CD4-positive, alpha-beta T cell (primary cell): ENCODE measurements around the gene MACROD2. TPM values are rescaled to one million over a fixed set of nuclear protein-coding genes. Genes with fewer than 3 reads are reported as not detected.

Experiments
- ATAC-seq: fragments of 200-7000 bp; cut with Tn5 transposase; one replicate; pipeline ENCODE4 v1.10.0; 2022; ENCODE audit warnings: mild to moderate bottlenecking; ENCODE audit not compliant: poor library complexity
- CTCF ChIA-PET: fragments of 350-600 bp; sonication (Branson Sonifier 250); formaldehyde crosslinking; loops from one replicate; lab custom pipeline; 2021; ENCODE audit warnings: antibody characterized with exemption, inconsistent platforms; lab: Charles Lee
- POLR2A ChIA-PET: fragments of 350-600 bp; sonication (Branson Sonifier 250); formaldehyde crosslinking; loops from one replicate; lab custom pipeline; 2021; ENCODE audit warnings: antibody characterized with exemption, inconsistent platforms; lab: Charles Lee
- DNase-seq, 14 experiments: peaks; one replicate each; pipeline ENCODE4 v3.0.0-alpha.2; 2013 to 2020; ENCODE audit warnings: mixed read lengths in 2 of 14
- H3K27ac ChIP-seq, 2 donors: one replicate each; pipeline versions ENCODE4 v1.5.1 to v1.7.0; 2013; ENCODE audit warnings: low read length in 2 of 2, low read depth in 1 of 2, mild to moderate bottlenecking in 1 of 2
- H3K27me3 ChIP-seq, 2 experiments: 1 replicate in 1 of 2; 2 replicates in 1 of 2; pipeline versions ENCODE4 v1.6.1 to v1.7.0; 2013; ENCODE audit warnings: low read length in 2 of 2, control low read depth in 1 of 2, mild to moderate bottlenecking in 1 of 2, moderate library complexity in 1 of 2; ENCODE audit not compliant: insufficient read depth in 2 of 2, control insufficient read depth in 1 of 2
- H3K36me3 ChIP-seq: one replicate; pipeline ENCODE4 v1.6.1; 2013; ENCODE audit warnings: low read length, control low read depth; ENCODE audit not compliant: insufficient read depth
- H3K4me1 ChIP-seq: one replicate; pipeline ENCODE4 v1.6.1; 2013; ENCODE audit warnings: low read length, control low read depth; ENCODE audit not compliant: insufficient read depth
- H3K4me3 ChIP-seq: one replicate; pipeline ENCODE4 v1.5.1; 2013; ENCODE audit warnings: mild to moderate bottlenecking, low read length, moderate library complexity
- H3K9me3 ChIP-seq, 2 experiments: 1 replicate in 1 of 2; 2 replicates in 1 of 2; pipeline versions ENCODE4 v1.6.1 to v1.7.0; 2013; ENCODE audit warnings: low read length in 2 of 2, mild to moderate bottlenecking in 2 of 2, control low read depth in 1 of 2, moderate library complexity in 1 of 2; ENCODE audit not compliant: control insufficient read depth in 1 of 2, insufficient read depth in 1 of 2
- H3K27ac Mint-ChIP-seq: one replicate; pipeline ENCODE4 v1.8.0; 2020; ENCODE audit warnings: mixed read lengths
- H3K27me3 Mint-ChIP-seq: one replicate; pipeline ENCODE4 v1.8.0; 2021; ENCODE audit warnings: mixed read lengths
- H3K36me3 Mint-ChIP-seq: one replicate; pipeline ENCODE4 v1.8.0; 2021; ENCODE audit warnings: low read depth, mixed read lengths
- H3K4me1 Mint-ChIP-seq: one replicate; pipeline ENCODE4 v1.8.0; 2021; ENCODE audit warnings: low read depth, mixed read lengths
- H3K4me3 Mint-ChIP-seq: one replicate; pipeline ENCODE4 v1.8.0; 2020; ENCODE audit warnings: mild to moderate bottlenecking, mixed read lengths
- H3K9me3 Mint-ChIP-seq: one replicate; pipeline ENCODE4 v1.8.0; 2020; ENCODE audit warnings: mixed read lengths
- intact Hi-C, 2 experiments: fragments of 100-400 bp; cut with DNase I in 1 of 2; cut with micrococcal nuclease in 1 of 2; formaldehyde crosslinking; loops; one replicate each; pipeline versions ENCODE4 v1.15.1 to v1.9.0; 2023 to 2025; cut with DNase I, micrococcal nuclease
- total RNA-seq, 174 experiments: library from RNA in 2 of 174; stranded (reverse) in 2 of 174; gene quantifications; one replicate each; pipeline ENCODE4 v1.2.3 and lab custom pipeline; 2021 to 2026
- TF ChIP-seq, protein P1 (sequence below): fragments of 200-600 bp; IDR thresholded peaks from one replicate; pipeline ENCODE4 v1.8.0; 2022; ENCODE audit warnings: antibody characterized with exemption, mild to moderate bottlenecking

The MACROD2 gene
- total RNA-seq, 2 experiments from 2014 or later: not detected

DNA sequence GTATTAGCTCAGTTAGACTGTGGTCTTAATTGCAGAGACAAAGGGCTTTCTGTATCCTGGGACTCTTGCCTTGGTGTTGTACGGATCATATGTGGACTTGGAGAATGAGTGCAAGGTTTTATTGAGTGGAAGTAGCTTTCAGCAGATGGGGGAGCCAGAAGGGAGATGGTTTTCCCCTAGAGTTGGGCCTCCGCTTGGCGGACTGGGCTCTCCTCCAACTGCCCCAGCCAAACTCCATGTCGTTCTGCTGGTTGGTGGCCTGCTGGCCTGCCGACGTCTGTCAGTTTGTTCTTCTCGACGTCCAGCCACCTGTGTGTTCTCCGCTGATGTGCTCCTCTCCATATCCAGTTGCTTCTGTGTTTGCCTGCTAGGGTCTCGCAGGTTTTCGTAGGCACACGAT lies 531.6 kb downstream of the MACROD2 start:
- intact Hi-C loops: no loop called here
- CTCF ChIA-PET: no interaction called here
- H3K27me3 Mint-ChIP-seq: no peaks in the 10 kb centered on the region
- DNase-seq (no peak), ATAC-seq (no peak)
- no peaks in the 10 kb centered on the region for H3K36me3 Mint-ChIP-seq
- no peak overlapping the region for H3K27ac Mint-ChIP-seq
- H3K4me1 ChIP-seq: no peaks in the 10 kb centered on the region
- H3K4me1 Mint-ChIP-seq: no peaks in the 10 kb centered on the region
- H3K4me3 ChIP-seq: no peak overlapping the region
- TF ChIP-seq, protein P1, sequence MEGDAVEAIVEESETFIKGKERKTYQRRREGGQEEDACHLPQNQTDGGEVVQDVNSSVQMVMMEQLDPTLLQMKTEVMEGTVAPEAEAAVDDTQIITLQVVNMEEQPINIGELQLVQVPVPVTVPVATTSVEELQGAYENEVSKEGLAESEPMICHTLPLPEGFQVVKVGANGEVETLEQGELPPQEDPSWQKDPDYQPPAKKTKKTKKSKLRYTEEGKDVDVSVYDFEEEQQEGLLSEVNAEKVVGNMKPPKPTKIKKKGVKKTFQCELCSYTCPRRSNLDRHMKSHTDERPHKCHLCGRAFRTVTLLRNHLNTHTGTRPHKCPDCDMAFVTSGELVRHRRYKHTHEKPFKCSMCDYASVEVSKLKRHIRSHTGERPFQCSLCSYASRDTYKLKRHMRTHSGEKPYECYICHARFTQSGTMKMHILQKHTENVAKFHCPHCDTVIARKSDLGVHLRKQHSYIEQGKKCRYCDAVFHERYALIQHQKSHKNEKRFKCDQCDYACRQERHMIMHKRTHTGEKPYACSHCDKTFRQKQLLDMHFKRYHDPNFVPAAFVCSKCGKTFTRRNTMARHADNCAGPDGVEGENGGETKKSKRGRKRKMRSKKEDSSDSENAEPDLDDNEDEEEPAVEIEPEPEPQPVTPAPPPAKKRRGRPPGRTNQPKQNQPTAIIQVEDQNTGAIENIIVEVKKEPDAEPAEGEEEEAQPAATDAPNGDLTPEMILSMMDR: no peak
- peaks cover 21% of the 10 kb centered on the region for H3K9me3 Mint-ChIP-seq
- POLR2A ChIA-PET: no interaction called here
- no peak overlapping the region for H3K27ac ChIP-seq
- H3K27me3 ChIP-seq: no peaks in the 10 kb centered on the region
- no peak overlapping the region for H3K4me3 Mint-ChIP-seq
- peaks cover 0 to 9% of the 10 kb centered on the region in 2 experiments for H3K9me3 ChIP-seq
- no peaks in the 10 kb centered on the region for H3K36me3 ChIP-seq

DNA sequence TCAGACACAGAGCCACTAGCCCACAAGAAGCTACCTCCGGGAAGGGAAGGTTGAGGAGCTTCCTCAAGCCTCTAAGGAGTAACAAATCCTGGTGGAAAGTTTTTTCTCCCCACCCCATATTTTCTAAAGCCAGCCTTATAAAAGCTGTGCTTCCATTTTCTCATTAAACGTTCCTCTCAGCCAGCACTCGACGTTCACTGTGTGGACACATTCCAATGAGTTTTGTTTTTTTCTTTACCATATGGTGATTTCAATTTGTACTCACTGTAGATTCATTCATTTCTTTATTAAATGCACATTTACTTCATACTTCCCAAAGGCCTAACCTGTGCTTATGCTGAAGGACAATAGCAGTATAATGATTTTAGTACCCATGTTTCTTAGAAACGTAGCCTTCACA lies 536.5 kb downstream of the MACROD2 start:
- ChIA-PET POLR2A (no interaction called here), CTCF (interaction anchor here (0.5 kb wide), 1 partner anchor 206 kb away, joined by 3 read pairs; no protein-coding TSS in a partner anchor)
- H3K27me3 Mint-ChIP-seq: no peaks in the 10 kb centered on the region
- Histone ChIP-seq H3K36me3 (no peaks in the 10 kb centered on the region), H3K27ac (no peak overlapping the region), H3K4me3 (no peak overlapping the region), H3K9me3 (peaks cover 0 to 5% of the 10 kb centered on the region in 2 experiments), H3K4me1 (no peaks in the 10 kb centered on the region), H3K27me3 (no peaks in the 10 kb centered on the region)
- H3K27ac Mint-ChIP-seq: no peak overlapping the region
- H3K4me1 Mint-ChIP-seq: no peaks in the 10 kb centered on the region
- ATAC-seq (no peak), DNase-seq (no peak)
- H3K9me3 Mint-ChIP-seq: peaks cover 7% of the 10 kb centered on the region
- no peaks in the 10 kb centered on the region for H3K36me3 Mint-ChIP-seq
- TF ChIP-seq, protein P1: no peak
- intact Hi-C loops: loop anchor here in 1 of 2 experiments (10.0 kb wide), 1 partner anchor 57 kb away; no protein-coding TSS in a partner anchor
- no peak overlapping the region for H3K4me3 Mint-ChIP-seq

DNA sequence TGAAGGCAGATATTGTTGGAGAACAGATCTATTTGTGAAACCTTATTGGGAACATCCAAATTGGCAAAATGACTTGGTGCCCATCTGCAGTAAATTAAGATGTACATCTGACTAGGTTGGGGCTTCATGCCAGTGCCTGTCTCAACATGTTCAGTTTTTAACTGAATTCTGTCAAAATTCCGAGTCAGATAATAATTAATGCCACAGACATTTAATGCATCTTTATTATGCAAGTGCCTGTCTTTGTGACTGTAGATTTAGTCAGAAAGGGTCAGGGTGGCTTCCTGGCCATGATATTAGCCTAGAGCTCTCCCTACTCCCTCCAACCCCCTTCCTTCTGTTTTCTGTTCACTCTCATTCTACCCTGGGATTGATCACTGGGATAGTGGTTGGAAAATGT lies 541.4 kb downstream of the MACROD2 start:
- H3K4me1 Mint-ChIP-seq: no peaks in the 10 kb centered on the region
- Histone ChIP-seq H3K4me3 (no peak overlapping the region), H3K27me3 (no peaks in the 10 kb centered on the region), H3K27ac (no peak overlapping the region), H3K36me3 (no peaks in the 10 kb centered on the region), H3K9me3 (no peaks in the 10 kb centered on the region), H3K4me1 (no peaks in the 10 kb centered on the region)
- H3K4me3 Mint-ChIP-seq: no peak overlapping the region
- H3K27me3 Mint-ChIP-seq: no peaks in the 10 kb centered on the region
- H3K36me3 Mint-ChIP-seq: no peaks in the 10 kb centered on the region
- no peak overlapping the region for H3K27ac Mint-ChIP-seq
- ChIA-PET CTCF (no interaction called here), POLR2A (no interaction called here)
- peaks cover 6% of the 10 kb centered on the region for H3K9me3 Mint-ChIP-seq
- intact Hi-C loops: loop anchor here in 1 of 2 experiments (10.0 kb wide), 1 partner anchor 62 kb away; no protein-coding TSS in a partner anchor
- DNase-seq (no peak), ATAC-seq (no peak)
- TF ChIP-seq, protein P1: no peak
